ENCODE data around the gene OR1E1.
"Not testable (repeated sequence)": the region's sequence is repeated elsewhere in the genome, so short reads cannot be mapped to it uniquely, and the experiment has no call there.

DNA sequence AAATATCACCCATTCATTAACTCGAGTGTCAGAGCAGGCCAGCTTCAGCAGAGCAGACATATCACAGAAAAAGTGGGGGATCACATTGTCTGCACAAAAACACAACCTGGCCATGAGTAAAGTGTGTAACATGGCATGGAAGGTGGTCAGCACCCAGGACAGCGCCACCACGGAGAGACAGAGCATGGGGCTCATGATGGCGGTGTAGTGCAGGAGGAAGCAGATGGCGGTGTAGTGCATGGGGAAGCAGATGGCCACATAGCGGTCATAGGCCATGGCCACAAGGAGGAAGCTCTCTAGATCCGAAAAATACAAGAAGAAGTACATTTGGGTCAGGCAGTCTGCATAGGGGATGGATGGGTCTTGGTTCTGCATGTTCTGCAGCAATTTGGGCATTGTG lies 35.0 kb upstream of the OR1E1 start:
- TF ChIP-seq CTCF (IDR thresholded peaks at IDR 0.05; ENCODE audit: borderline replicate concordance, extremely low read depth, low read length, poor library complexity, severe bottlenecking); EZH2 (IDR thresholded peaks at IDR 0.05; ENCODE audit: borderline replicate concordance, low read depth, low read length, severe bottlenecking): not testable (repeated sequence)

Data from DND-41 (cell line).